Endothelial cell of umbilical vein (primary cell): ENCODE data around the gene CEP104. TPM values are rescaled to one million over a fixed set of nuclear protein-coding genes. Genes with fewer than 3 reads are reported as not detected.
A peak's percentile ranks its signal among the peaks of the same experiment; 100 is the strongest.

Experiments
- BruUV-seq: library from RNA; stranded (reverse); fragments of 400-500 nt; replicated peaks from 2 replicates; lab custom pipeline; 2021; lab: Mats Ljungman, UMichigan
- CTCF ChIA-PET: fragments of 300-600, 350-600 bp; sonication (Branson Sonifier 250); formaldehyde crosslinking; loops from one replicate; lab custom pipeline; 2021; ENCODE audit warnings: antibody characterized with exemption, inconsistent platforms; lab: Charles Lee
- POLR2A ChIA-PET: fragments of 300-600, 350-600 bp; sonication (Branson Sonifier 250); formaldehyde crosslinking; loops from one replicate; lab custom pipeline; 2021; ENCODE audit warnings: antibody characterized with exemption, inconsistent platforms; lab: Charles Lee
- DNase-seq: peaks from one replicate; pipeline ENCODE4 v3.0.0-alpha.2; 2011; ENCODE audit warnings: low read depth, low spot score
- FAIRE-seq: peaks from 2 replicates; lab custom pipeline; 2011; peaks lifted over from hg19 to GRCh38; lab: Jason Lieb, UNC
- H2AFZ ChIP-seq: 2 replicates; pipeline ENCODE4 v1.6.0; 2012; ENCODE audit warnings: low read depth, low read length, control low read depth, inconsistent platforms
- H3K27ac ChIP-seq: 2 replicates; pipeline ENCODE4 v1.5.1; 2011; ENCODE audit warnings: low read depth, mild to moderate bottlenecking, control low read depth, low read length, moderate library complexity; ENCODE audit not compliant: insufficient read depth
- H3K27me3 ChIP-seq, 2 experiments: 2 replicates each; pipeline versions ENCODE4 v1.6.0 to v1.6.1; 2011; ENCODE audit warnings: low read length in 2 of 2, mixed read lengths in 1 of 2; ENCODE audit not compliant: control insufficient read depth in 2 of 2, insufficient read depth in 2 of 2
- H3K36me3 ChIP-seq, 2 experiments: 2 replicates in 1 of 2; 3 replicates in 1 of 2; pipeline ENCODE4 v1.5.1; 2011; ENCODE audit warnings: low read length in 2 of 2, mild to moderate bottlenecking in 1 of 2, moderate library complexity in 1 of 2; ENCODE audit not compliant: control insufficient read depth in 2 of 2, insufficient read depth in 2 of 2; ENCODE audit errors: extremely low read depth in 1 of 2
- H3K4me1 ChIP-seq: 3 replicates; pipeline ENCODE4 v1.5.1; 2011; ENCODE audit warnings: mild to moderate bottlenecking, low read length; ENCODE audit not compliant: control insufficient read depth, insufficient read depth; ENCODE audit errors: extremely low read depth
- H3K4me2 ChIP-seq: 2 replicates; pipeline ENCODE4 v1.6.1; 2011; ENCODE audit warnings: low read length, control low read depth, mixed read lengths; ENCODE audit not compliant: insufficient read depth
- H3K4me3 ChIP-seq, 3 experiments: fragments of 200-600 bp in 1 of 3; sonication (generic), shearing (Covaris generic) in 1 of 3; replicated peaks in 1 of 3; 2 replicates each; pipeline ENCODE4 v1.5.1; 2011 to 2016; ENCODE audit warnings: control low read depth in 3 of 3, low read length in 3 of 3, mild to moderate bottlenecking in 2 of 3, inconsistent platforms in 1 of 3, low read depth in 1 of 3, moderate library complexity in 1 of 3; ENCODE audit not compliant: insufficient read depth in 1 of 3
- H3K79me2 ChIP-seq: 2 replicates; pipeline ENCODE4 v1.6.0; 2012; ENCODE audit warnings: low read length, inconsistent platforms; ENCODE audit not compliant: control insufficient read depth, insufficient read depth
- H3K9ac ChIP-seq: replicated peaks from 2 replicates; pipeline ENCODE3; 2011; ENCODE audit warnings: low read length, control low read depth; ENCODE audit not compliant: insufficient read depth; ENCODE audit errors: extremely low read depth
- H3K9me1 ChIP-seq: replicated peaks from 3 replicates; pipeline ENCODE4 v1.6.0; 2011; ENCODE audit warnings: mild to moderate bottlenecking, low read length; ENCODE audit not compliant: control insufficient read depth, insufficient read depth; ENCODE audit errors: extremely low read depth
- H3K9me3 ChIP-seq: replicated peaks from 2 replicates; pipeline ENCODE4 v1.5.1; 2012; ENCODE audit warnings: low read length, inconsistent platforms; ENCODE audit not compliant: control insufficient read depth, insufficient read depth
- H4K20me1 ChIP-seq: replicated peaks from 2 replicates; pipeline ENCODE3; 2011; ENCODE audit warnings: mild to moderate bottlenecking, low read length; ENCODE audit not compliant: control insufficient read depth, insufficient read depth; ENCODE audit errors: extremely low read depth
- GATA2 ChIP-seq: IDR thresholded peaks from 2 replicates; pipeline ENCODE4 v1.7.0; 2011; ENCODE audit warnings: low read depth, mild to moderate bottlenecking, moderate library complexity, mixed read lengths, low read length; ENCODE audit not compliant: insufficient read length, insufficient read depth
- dilution Hi-C: fragments of 300-500 bp; cut with MboI; formaldehyde crosslinking; loops from one replicate; pipeline ENCODE4 v1.15.0; 2019; ENCODE audit warnings: low sequenced_read_pairs; ENCODE audit not compliant: extremely low pct_ligation_motif_present
- intact Hi-C: fragments of 100-400 bp; cut with micrococcal nuclease; formaldehyde crosslinking; loops from one replicate; pipeline ENCODE4 v1.10.0; 2022
- polyA plus RNA-seq, 4 experiments: library from polyadenylated mRNA; depleted of rRNA in 3 of 4; stranded (reverse) in 3 of 4; unstranded in 1 of 4; fragments of >200 nt; gene quantifications; 2 replicates each; pipeline versions ENCODE4 v1.2.1 to v1.2.3, GENCODE V29; 2011 to 2012; ENCODE audit warnings: missing spikeins in 1 of 4
- total RNA-seq: library from RNA; stranded (reverse); gene quantifications from 2 replicates; pipeline ENCODE4 v1.2.3, GENCODE V29; 2021
- TF ChIP-seq, protein P1 (sequence below), 2 donors: IDR thresholded peaks; 1 replicate in 1 of 2; 2 replicates in 1 of 2; pipeline ENCODE4 v1.5.1; 2011; ENCODE audit warnings: low read length in 2 of 2, mild to moderate bottlenecking in 2 of 2, moderate library complexity in 2 of 2, control low read depth in 1 of 2, inconsistent platforms in 1 of 2, low read depth in 1 of 2; ENCODE audit not compliant: insufficient read depth in 1 of 2; ENCODE audit errors: extremely low read depth in 1 of 2

CEP104 gene
- total and polyA plus RNA-seq, 2 donors (not counting 3 experiments of a cell fraction or from before 2014, with no cell fraction given) = 12.4 to 43.0 TPM

DNA sequence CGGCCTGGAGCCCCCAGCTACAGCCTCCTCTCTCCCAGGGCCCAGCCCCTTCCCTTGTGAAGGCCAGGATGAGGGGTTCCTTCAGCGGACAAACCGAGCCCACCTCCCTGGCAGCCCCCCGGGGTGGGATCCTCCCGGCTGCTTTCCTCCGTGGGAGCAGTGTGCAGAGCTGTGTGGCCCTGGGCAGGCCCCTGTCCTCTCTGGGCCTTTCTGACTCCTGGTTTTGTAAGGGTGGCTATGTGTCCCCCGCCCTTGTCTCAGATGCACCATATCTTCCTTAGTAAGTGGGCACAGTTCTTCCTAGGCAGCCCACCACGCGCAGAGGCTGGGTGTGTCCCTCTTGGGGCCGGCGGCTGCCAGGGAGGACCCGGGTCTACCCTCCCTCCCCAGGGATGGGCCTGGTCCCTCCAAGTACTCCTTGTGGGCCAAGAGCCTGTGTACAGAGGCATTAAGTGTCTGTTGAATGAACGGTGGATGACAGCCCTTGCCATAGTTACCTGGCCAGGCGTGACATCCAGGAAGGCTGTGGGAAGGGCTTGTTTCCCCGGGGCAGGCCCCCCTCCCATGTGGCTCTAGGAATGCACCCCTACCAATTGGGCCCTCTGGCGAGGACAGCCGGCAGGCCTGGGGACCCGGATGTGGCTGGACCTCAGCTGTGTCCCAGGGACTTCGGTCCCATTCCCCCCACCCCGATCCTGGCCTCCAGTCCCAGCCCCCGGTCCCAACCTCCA is 80.6 kb downstream of the CEP104 start:
- Histone ChIP-seq H3K9me3 (no peaks in the 10 kb centered on the region), H2AFZ (no peak overlapping the region), H3K79me2 (no peaks in the 10 kb centered on the region), H3K9me1 (no peaks in the 10 kb centered on the region), H3K4me3 (no peak overlapping the region), H3K4me2 (no peak overlapping the region), H3K9ac (no peak overlapping the region), H4K20me1 (no peaks in the 10 kb centered on the region), H3K36me3 (peaks cover 3 to 19% of the 10 kb centered on the region in 2 experiments), H3K27ac (no peak overlapping the region), H3K4me1 (peaks cover 6% of the 10 kb centered on the region), H3K27me3 (no peaks in the 10 kb centered on the region)
- ChIA-PET POLR2A (no interaction called here), CTCF (interaction anchor here (1.5 to 1.9 kb wide), 3 partner anchors 20 to 52 kb away, joined by 5 to 7 read pairs (median 5); partner anchors contain the start of gene LRRC47)
- DNase-seq = no peak
- dilution Hi-C loops (no loop called here), intact Hi-C loops (no loop called here)
- no TSS peak for BruUV-seq
- TF ChIP-seq, protein P1, sequence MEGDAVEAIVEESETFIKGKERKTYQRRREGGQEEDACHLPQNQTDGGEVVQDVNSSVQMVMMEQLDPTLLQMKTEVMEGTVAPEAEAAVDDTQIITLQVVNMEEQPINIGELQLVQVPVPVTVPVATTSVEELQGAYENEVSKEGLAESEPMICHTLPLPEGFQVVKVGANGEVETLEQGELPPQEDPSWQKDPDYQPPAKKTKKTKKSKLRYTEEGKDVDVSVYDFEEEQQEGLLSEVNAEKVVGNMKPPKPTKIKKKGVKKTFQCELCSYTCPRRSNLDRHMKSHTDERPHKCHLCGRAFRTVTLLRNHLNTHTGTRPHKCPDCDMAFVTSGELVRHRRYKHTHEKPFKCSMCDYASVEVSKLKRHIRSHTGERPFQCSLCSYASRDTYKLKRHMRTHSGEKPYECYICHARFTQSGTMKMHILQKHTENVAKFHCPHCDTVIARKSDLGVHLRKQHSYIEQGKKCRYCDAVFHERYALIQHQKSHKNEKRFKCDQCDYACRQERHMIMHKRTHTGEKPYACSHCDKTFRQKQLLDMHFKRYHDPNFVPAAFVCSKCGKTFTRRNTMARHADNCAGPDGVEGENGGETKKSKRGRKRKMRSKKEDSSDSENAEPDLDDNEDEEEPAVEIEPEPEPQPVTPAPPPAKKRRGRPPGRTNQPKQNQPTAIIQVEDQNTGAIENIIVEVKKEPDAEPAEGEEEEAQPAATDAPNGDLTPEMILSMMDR (IDR thresholded peaks at IDR 0.05; ENCODE audit: extremely low read depth in 1 of 2, insufficient read depth in 1 of 2, low read depth in 1 of 2, low read length in 2 of 2) = no peak
- no peak for FAIRE-seq

DNA sequence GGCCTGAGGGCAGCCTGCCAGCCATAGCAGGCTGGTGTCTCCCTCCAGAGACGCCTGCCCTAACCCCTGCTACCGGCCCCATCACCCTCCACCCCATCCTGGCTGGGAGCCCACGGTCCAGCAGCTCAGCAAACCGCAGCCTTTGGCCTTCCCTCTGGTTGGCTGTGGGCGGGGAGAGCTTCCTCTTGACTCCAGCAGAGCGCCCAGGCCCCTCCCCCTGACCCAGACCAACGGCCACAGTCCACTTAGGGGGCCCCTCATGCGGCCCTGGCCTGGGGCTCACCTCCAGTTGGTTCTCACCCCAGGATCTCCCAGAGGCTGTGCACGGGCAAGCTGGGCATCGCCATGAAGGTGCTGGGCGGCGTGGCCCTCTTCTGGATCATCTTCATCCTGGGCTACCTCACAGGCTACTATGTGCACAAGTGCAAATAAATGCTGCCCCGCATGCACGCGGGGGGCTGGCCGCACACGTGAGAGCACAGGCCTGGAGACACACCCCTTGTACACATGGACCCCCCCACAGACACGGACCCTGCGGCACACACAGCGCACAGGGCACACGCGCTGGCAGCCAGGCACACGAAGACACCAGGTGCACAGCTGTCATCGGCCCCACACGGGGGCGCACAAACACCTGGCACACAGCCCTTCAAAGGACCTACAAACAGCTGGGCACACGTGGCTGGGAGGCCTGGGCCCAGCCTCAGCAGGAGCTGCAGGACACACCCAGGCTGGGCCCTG is 81.4 kb downstream of the CEP104 start:
- no peaks in the 10 kb centered on the region for H4K20me1 ChIP-seq
- H3K4me3 ChIP-seq = no peak overlapping the region
- no peaks in the 10 kb centered on the region for H3K79me2 ChIP-seq
- H3K4me1 ChIP-seq = peaks cover 6% of the 10 kb centered on the region
- no peaks in the 10 kb centered on the region for H3K9me1 ChIP-seq
- peaks cover 3 to 14% of the 10 kb centered on the region in 2 experiments for H3K36me3 ChIP-seq
- dilution Hi-C loops (no loop called here), intact Hi-C loops (no loop called here)
- no peak overlapping the region for H2AFZ ChIP-seq
- BruUV-seq = no TSS peak
- no peak overlapping the region for H3K4me2 ChIP-seq
- FAIRE-seq (no peak), DNase-seq (no peak)
- no peaks in the 10 kb centered on the region for H3K27me3 ChIP-seq
- no peak overlapping the region for H3K9ac ChIP-seq
- H3K27ac ChIP-seq = no peak overlapping the region
- ChIA-PET POLR2A (no interaction called here), CTCF (interaction anchor here (0.7 to 1.9 kb wide), 3 partner anchors 21 to 323 kb away, joined by 4 to 7 read pairs (median 5); partner anchors contain the start of gene LRRC47)
- TF ChIP-seq, protein P1 (IDR thresholded peaks at IDR 0.05; ENCODE audit: extremely low read depth in 1 of 2, insufficient read depth in 1 of 2, low read depth in 1 of 2, low read length in 2 of 2) = peak in 1 of 2 donors; percentile 16
- TF ChIP-seq GATA2 = no peak
- H3K9me3 ChIP-seq = no peaks in the 10 kb centered on the region
